PC-9 (cell line): ENCODE data around the gene HBEGF. TPM values are rescaled to one million over a fixed set of nuclear protein-coding genes. Genes with fewer than 3 reads are reported as not detected.

ENCODE experiments used
- BruUV-seq: library from RNA; stranded (reverse); fragments of 400-500 nt; replicated peaks from 2 replicates; lab custom pipeline; 2021; lab: Mats Ljungman, UMichigan
- CTCF ChIA-PET: fragments of 300-600 bp; sonication (Branson Sonifier 250); formaldehyde crosslinking; loops from one replicate; lab custom pipeline; 2022; ENCODE audit warnings: antibody characterized with exemption; lab: Charles Lee
- POLR2A ChIA-PET: fragments of 300-600 bp; sonication (Branson Sonifier 250); formaldehyde crosslinking; loops from one replicate; lab custom pipeline; 2022; ENCODE audit warnings: antibody characterized with exemption; ENCODE audit not compliant: unreplicated experiment; lab: Charles Lee
- DNase-seq, 2 experiments: peaks; one replicate each; pipeline versions ENCODE4 v3.0.0 to v3.0.0-alpha.2; 2015 to 2022; ENCODE audit warnings: mixed read lengths in 1 of 2
- H2AFZ ChIP-seq: fragments of 200-600 bp; sonication (generic); 2 replicates; pipeline ENCODE4 v1.8.1; 2017; ENCODE audit warnings: antibody characterized with exemption
- H3F3A ChIP-seq: fragments of 200-600 bp; sonication (generic); 2 replicates; pipeline ENCODE4 v1.8.1; 2017; ENCODE audit warnings: antibody characterized with exemption, mild to moderate bottlenecking, low read depth; ENCODE audit not compliant: insufficient read depth
- H3K27ac ChIP-seq: fragments of 200-600 bp; sonication (generic); 2 replicates; pipeline ENCODE4 v1.6.1; 2016; ENCODE audit warnings: mixed run types
- H3K27me3 ChIP-seq: fragments of 200-600 bp; sonication (generic); 2 replicates; pipeline ENCODE4 v1.6.1; 2016; ENCODE audit warnings: low read depth, mixed run types; ENCODE audit not compliant: insufficient read depth
- H3K36me3 ChIP-seq: fragments of 200-600 bp; sonication (generic); 2 replicates; pipeline ENCODE4 v1.6.1; 2016; ENCODE audit warnings: low read depth, mixed run types
- H3K4me1 ChIP-seq: fragments of 200-600 bp; sonication (generic); replicated peaks from 2 replicates; pipeline ENCODE4 v1.6.1; 2016; ENCODE audit warnings: mixed run types; ENCODE audit not compliant: insufficient read depth
- H3K4me2 ChIP-seq: fragments of 200-600 bp; sonication (generic); 2 replicates; pipeline ENCODE4 v1.6.1; 2017; ENCODE audit warnings: mixed run types
- H3K4me3 ChIP-seq: fragments of 200-600 bp; sonication (generic); 2 replicates; pipeline ENCODE4 v1.6.1; 2016; ENCODE audit warnings: mixed run types
- H3K79me2 ChIP-seq: fragments of 200-600 bp; sonication (generic); 2 replicates; pipeline ENCODE4 v1.6.1; 2017; ENCODE audit warnings: low read depth, mixed run types
- H3K9me2 ChIP-seq: fragments of 200-600 bp; sonication (generic); 2 replicates; pipeline ENCODE4 v1.8.1; 2017; ENCODE audit warnings: mild to moderate bottlenecking; ENCODE audit not compliant: insufficient read depth
- H3K9me3 ChIP-seq: fragments of 200-600 bp; sonication (generic); 2 replicates; pipeline ENCODE4 v1.8.1; 2016; ENCODE audit warnings: low read depth; ENCODE audit not compliant: insufficient read depth
- H4K20me1 ChIP-seq: fragments of 200-600 bp; sonication (generic); 2 replicates; pipeline ENCODE4 v1.8.1; 2017; ENCODE audit not compliant: insufficient read depth
- CTCF ChIP-seq: fragments of 200-600 bp; sonication (generic); conservative IDR thresholded peaks from 2 replicates; pipeline ENCODE4 v1.6.1; 2017; ENCODE audit warnings: mixed run types, antibody characterized with exemption, mild to moderate bottlenecking, moderate library complexity
- EZH2 ChIP-seq: fragments of 200-600 bp; sonication (generic); IDR thresholded peaks from 2 replicates; pipeline ENCODE4 v1.8.0; 2017; ENCODE audit warnings: antibody characterized with exemption, low read depth
- intact Hi-C: fragments of 100-400 bp; cut with micrococcal nuclease; formaldehyde crosslinking; loops from one replicate; pipeline ENCODE4 v1.10.0; 2022; ENCODE audit not compliant: unreplicated experiment
- total RNA-seq: library from RNA; stranded (reverse); gene quantifications from 2 replicates; pipeline ENCODE4 v1.2.3, GENCODE V29; 2021

Gene HBEGF
- total RNA-seq, 1 experiment from 2014 or later: 9.0 TPM

GRCh38 chr5:140284013-140284412 lies 62.4 kb downstream of the HBEGF start:
- no peak for DNase-seq
- no peak overlapping the region for H2AFZ ChIP-seq
- no peak overlapping the region for H3K4me2 ChIP-seq
- H3K27me3 ChIP-seq: no peaks in the 10 kb centered on the region
- H3K4me3 ChIP-seq: no peak overlapping the region
- POLR2A ChIA-PET: no interaction called here
- H3K4me1 ChIP-seq: no peaks in the 10 kb centered on the region; the same call in 1 of the 2 replicates
- no TSS peak for BruUV-seq
- intact Hi-C loops: no loop called here
- H3K9me2 ChIP-seq: no peaks in the 10 kb centered on the region
- H3F3A ChIP-seq: peaks cover 5% of the 10 kb centered on the region
- CTCF ChIA-PET: no interaction called here
- H3K79me2 ChIP-seq: peaks cover 60% of the 10 kb centered on the region
- no peak overlapping the region for H3K27ac ChIP-seq
- H3K9me3 ChIP-seq: no peaks in the 10 kb centered on the region
- peaks cover 8% of the 10 kb centered on the region; the same call in 1 of the 2 replicates for H3K36me3 ChIP-seq
- TF ChIP-seq EZH2 (no peak), CTCF (no peak)
- no peaks in the 10 kb centered on the region for H4K20me1 ChIP-seq

Other genes starting within 250 kb of the HBEGF start
- 13.6 and 17.9 TPM in 2 replicates for gene PURA, start 232.5 kb downstream of the HBEGF start, total RNA-seq
- gene IGIP, start 220.7 kb downstream of the HBEGF start, total RNA-seq: 6.2 and 7.5 TPM in 2 replicates
- gene CYSTM1, start 171.4 kb downstream of the HBEGF start, total RNA-seq: 27.2 and 29.8 TPM in 2 replicates
- gene PFDN1, start 43.5 kb downstream of the HBEGF start, total RNA-seq: 62.7 and 69.1 TPM in 2 replicates
- 0.20 and 0.53 TPM in 2 replicates for gene SLC4A9, start 13.6 kb upstream of the HBEGF start, total RNA-seq
- 90.7 and 109 TPM in 2 replicates for gene ANKHD1, start 55.2 kb upstream of the HBEGF start, total RNA-seq
- gene EIF4EBP3, start 201.1 kb upstream of the HBEGF start, total RNA-seq: 4.8 and 5.6 TPM in 2 replicates
- gene SRA1, start 210.9 kb upstream of the HBEGF start, total RNA-seq: 30.5 and 36.1 TPM in 2 replicates
- 23.4 and 26.0 TPM in 2 replicates for gene APBB3, start 218.0 kb upstream of the HBEGF start, total RNA-seq
- 44.2 and 66.2 TPM in 2 replicates for gene SLC35A4, start 218.2 kb upstream of the HBEGF start, total RNA-seq